OCI-LY7 (cell line): ENCODE results near the gene DLGAP4. TPM values are rescaled to one million over a fixed set of nuclear protein-coding genes. Genes with fewer than 3 reads are reported as not detected.
A peak's percentile ranks its signal among the peaks of the same experiment; 100 is the strongest.

Experiments
- BruUV-seq: library from RNA; stranded (reverse); fragments of 400-500 nt; replicated peaks from 2 replicates; lab custom pipeline; 2021; lab: Mats Ljungman, UMichigan
- CTCF ChIA-PET: fragments of 300-600 bp; sonication (Branson Sonifier 250); formaldehyde crosslinking; loops from one replicate; lab custom pipeline; 2022; ENCODE audit warnings: antibody characterized with exemption; ENCODE audit not compliant: unreplicated experiment; lab: Charles Lee
- POLR2A ChIA-PET: fragments of 300-600 bp; sonication (Branson Sonifier 250); formaldehyde crosslinking; loops from one replicate; lab custom pipeline; 2022; ENCODE audit warnings: antibody characterized with exemption; lab: Charles Lee
- DNase-seq: peaks from one replicate; pipeline ENCODE4 v3.0.0-alpha.2; 2015; ENCODE audit warnings: low spot score
- H2AFZ ChIP-seq: fragments of 200-600 bp; sonication (generic), shearing (Covaris generic); 2 replicates; pipeline ENCODE4 v1.6.1; 2014; ENCODE audit warnings: mild to moderate bottlenecking, antibody characterized with exemption, low read length, moderate library complexity
- H3K27ac ChIP-seq: fragments of 200-600 bp; sonication (generic); 2 replicates; pipeline ENCODE4 v1.5.1; 2014; ENCODE audit warnings: mixed run types, low read depth, mild to moderate bottlenecking, moderate library complexity, low read length, inconsistent platforms; ENCODE audit not compliant: poor library complexity, severe bottlenecking
- H3K36me3 ChIP-seq: fragments of 200-600 bp; sonication (generic); 2 replicates; pipeline ENCODE4 v1.6.1; 2014; ENCODE audit warnings: mild to moderate bottlenecking, antibody characterized with exemption, low read length, moderate library complexity, mixed read lengths; ENCODE audit not compliant: insufficient read depth
- H3K4me1 ChIP-seq: fragments of 200-600 bp; sonication (generic); 2 replicates; pipeline ENCODE4 v1.5.1; 2014; ENCODE audit warnings: mild to moderate bottlenecking, low read length; ENCODE audit not compliant: insufficient read depth, poor library complexity, severe bottlenecking
- H3K4me2 ChIP-seq: fragments of 200-600 bp; sonication (generic); 2 replicates; pipeline ENCODE4 v1.6.1; 2014; ENCODE audit warnings: mild to moderate bottlenecking, low read length
- H3K4me3 ChIP-seq: fragments of 200-600 bp; sonication (generic); 2 replicates; pipeline ENCODE4 v1.5.1; 2014; ENCODE audit warnings: mild to moderate bottlenecking, low read depth, low read length; ENCODE audit not compliant: poor library complexity, severe bottlenecking
- H3K79me2 ChIP-seq: fragments of 200-600 bp; sonication (generic); 2 replicates; pipeline ENCODE4 v1.6.1; 2016; ENCODE audit warnings: low read depth, mild to moderate bottlenecking, low read length, moderate library complexity, mixed read lengths; ENCODE audit not compliant: insufficient read depth
- H3K9me2 ChIP-seq: fragments of 200-600 bp; sonication (generic); 2 replicates; pipeline ENCODE4 v1.6.1; 2016; ENCODE audit warnings: mild to moderate bottlenecking, low read length, mixed read lengths; ENCODE audit not compliant: insufficient read depth
- H3K9me3 ChIP-seq: fragments of 200-600 bp; sonication (generic); 2 replicates; pipeline ENCODE4 v1.6.1; 2014; ENCODE audit warnings: mild to moderate bottlenecking, mixed run types, low read length, mixed read lengths
- H4K20me1 ChIP-seq: fragments of 200-600 bp; sonication (generic); 2 replicates; pipeline ENCODE4 v1.6.1; 2014; ENCODE audit warnings: mild to moderate bottlenecking, antibody characterized with exemption, low read length, moderate library complexity, mixed read lengths; ENCODE audit not compliant: insufficient read depth
- EZH2phosphoT487 ChIP-seq: fragments of 200-600 bp; sonication (generic); IDR thresholded peaks from 2 replicates; pipeline ENCODE4 v1.6.1; 2018; ENCODE audit warnings: low read depth, borderline replicate concordance, mild to moderate bottlenecking, mixed run types, antibody characterized with exemption, low read length, moderate library complexity, mixed read lengths
- intact Hi-C: fragments of 100-400 bp; cut with micrococcal nuclease; formaldehyde crosslinking; loops from one replicate; pipeline ENCODE4 v1.10.0; 2022; ENCODE audit not compliant: unreplicated experiment
- total RNA-seq, 2 experiments: library from RNA; depleted of rRNA in 1 of 2; stranded (reverse); fragments of >200 nt in 1 of 2; shearing (Covaris generic) in 1 of 2; gene quantifications; 2 replicates each; pipeline ENCODE4 v1.2.3, GENCODE V29; 2014 to 2022
- TF ChIP-seq, protein P1 (sequence below): fragments of 200-600 bp; sonication (generic); conservative IDR thresholded peaks from 2 replicates; pipeline ENCODE4 v1.5.1; 2014; ENCODE audit warnings: mild to moderate bottlenecking, antibody characterized with exemption, low read length, moderate library complexity, mixed read lengths

Gene DLGAP4
- total RNA-seq, 2 experiments from 2014 or later, result 7.7 to 41.6 TPM

DNA sequence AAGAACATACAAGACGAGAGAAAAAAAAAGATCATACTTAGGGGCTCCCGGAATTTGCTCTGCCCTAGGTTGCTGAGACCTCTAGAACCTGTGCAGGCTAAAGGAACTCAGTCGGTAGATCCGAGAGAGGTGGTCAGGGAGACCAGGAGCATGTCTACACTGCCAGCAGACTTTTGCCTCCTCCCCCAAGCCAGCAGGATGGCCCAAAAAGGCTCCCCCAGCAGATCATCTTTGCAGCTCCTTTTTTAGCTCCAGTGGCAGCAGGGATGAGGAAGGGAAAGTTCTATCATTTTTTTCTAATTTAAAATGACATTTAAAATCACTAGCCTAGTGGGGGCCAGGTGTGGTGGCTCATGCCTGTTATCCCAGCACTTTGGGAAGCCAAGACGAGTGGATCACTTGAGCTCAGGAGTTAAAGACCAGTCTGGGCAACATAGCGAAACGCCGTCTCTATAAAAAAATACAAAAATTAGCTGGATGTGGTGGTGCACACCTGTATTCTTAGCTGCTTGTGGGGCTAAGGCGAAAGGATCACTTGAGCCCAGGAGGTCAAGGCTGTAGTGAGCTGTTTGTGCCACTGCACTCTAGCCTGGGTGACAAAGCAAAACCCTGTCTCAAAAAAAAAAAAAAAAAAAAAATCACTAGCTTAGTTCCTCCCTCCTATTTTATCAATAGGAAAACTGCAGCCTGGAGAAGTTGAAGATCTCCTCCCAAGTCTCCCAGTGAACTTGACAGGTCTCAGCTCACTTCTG lies 165.9 kb downstream of the DLGAP4 start:
- no peak overlapping the region for H2AFZ ChIP-seq
- no peaks in the 10 kb centered on the region for H3K9me2 ChIP-seq
- TF ChIP-seq EZH2phosphoT487, result no peak
- TF ChIP-seq, protein P1, sequence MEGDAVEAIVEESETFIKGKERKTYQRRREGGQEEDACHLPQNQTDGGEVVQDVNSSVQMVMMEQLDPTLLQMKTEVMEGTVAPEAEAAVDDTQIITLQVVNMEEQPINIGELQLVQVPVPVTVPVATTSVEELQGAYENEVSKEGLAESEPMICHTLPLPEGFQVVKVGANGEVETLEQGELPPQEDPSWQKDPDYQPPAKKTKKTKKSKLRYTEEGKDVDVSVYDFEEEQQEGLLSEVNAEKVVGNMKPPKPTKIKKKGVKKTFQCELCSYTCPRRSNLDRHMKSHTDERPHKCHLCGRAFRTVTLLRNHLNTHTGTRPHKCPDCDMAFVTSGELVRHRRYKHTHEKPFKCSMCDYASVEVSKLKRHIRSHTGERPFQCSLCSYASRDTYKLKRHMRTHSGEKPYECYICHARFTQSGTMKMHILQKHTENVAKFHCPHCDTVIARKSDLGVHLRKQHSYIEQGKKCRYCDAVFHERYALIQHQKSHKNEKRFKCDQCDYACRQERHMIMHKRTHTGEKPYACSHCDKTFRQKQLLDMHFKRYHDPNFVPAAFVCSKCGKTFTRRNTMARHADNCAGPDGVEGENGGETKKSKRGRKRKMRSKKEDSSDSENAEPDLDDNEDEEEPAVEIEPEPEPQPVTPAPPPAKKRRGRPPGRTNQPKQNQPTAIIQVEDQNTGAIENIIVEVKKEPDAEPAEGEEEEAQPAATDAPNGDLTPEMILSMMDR, result no peak
- POLR2A ChIA-PET, result interaction anchor here (0.6 to 2.4 kb wide), 7 partner anchors 9 to 285 kb away, joined by 4 to 8 read pairs (median 6); no protein-coding TSS in a partner anchor
- peak overlapping the region; percentile 65 for H3K4me2 ChIP-seq
- DNase-seq, result no peak
- no peaks in the 10 kb centered on the region for H3K9me3 ChIP-seq
- CTCF ChIA-PET, result interaction anchor here (0.5 to 1.2 kb wide), 3 partner anchors 10 to 391 kb away, joined by 3 to 4 read pairs (median 4); a partner anchor contains a TSS
- peaks cover 70% of the 10 kb centered on the region for H3K4me1 ChIP-seq
- H3K27ac ChIP-seq, result peak overlapping the region; percentile 63
- intact Hi-C loops, result loop anchor here (5.0 kb wide), 1 partner anchor 370 kb away; no protein-coding TSS in a partner anchor
- no peaks in the 10 kb centered on the region for H3K36me3 ChIP-seq
- H4K20me1 ChIP-seq, result no peaks in the 10 kb centered on the region
- peak overlapping the region; percentile 35 for H3K4me3 ChIP-seq
- H3K79me2 ChIP-seq, result peaks cover 44% of the 10 kb centered on the region
- BruUV-seq, result no TSS peak

DNA sequence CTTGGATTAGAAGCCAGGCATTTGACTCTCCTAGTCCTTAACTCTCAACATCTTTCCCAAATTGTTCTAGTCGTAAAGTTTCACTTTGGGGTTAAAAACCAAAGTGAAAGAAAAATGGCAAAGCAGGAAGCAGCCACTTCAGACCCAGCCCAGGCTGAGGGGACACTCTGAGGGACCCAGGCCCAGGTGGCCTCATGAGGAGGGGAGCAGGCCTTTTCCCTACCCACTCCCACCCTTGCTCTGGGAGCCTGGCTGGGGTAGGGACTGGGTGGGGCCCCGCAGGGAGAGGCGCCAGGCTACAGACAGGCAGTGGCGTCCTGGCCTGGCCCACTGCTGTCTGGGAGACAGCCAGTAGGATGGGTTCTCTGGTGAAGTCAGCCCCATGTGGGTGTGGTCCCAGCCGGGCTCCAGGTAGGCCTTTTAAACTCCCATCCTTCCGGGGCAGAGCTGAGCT lies 166.5 kb downstream of the DLGAP4 start:
- BruUV-seq, result no TSS peak
- no peaks in the 10 kb centered on the region for H3K9me2 ChIP-seq
- peak overlapping the region; percentile 65 for H3K4me2 ChIP-seq
- CTCF ChIA-PET, result interaction anchor here (0.5 to 1.2 kb wide), 3 partner anchors 10 to 391 kb away, joined by 3 to 4 read pairs (median 4); a partner anchor contains a TSS
- intact Hi-C loops, result loop anchor here (5.0 kb wide), 1 partner anchor 370 kb away; no protein-coding TSS in a partner anchor
- H3K4me1 ChIP-seq, result peaks cover 64% of the 10 kb centered on the region
- no peak overlapping the region for H2AFZ ChIP-seq
- no peak for DNase-seq
- H3K4me3 ChIP-seq, result peak overlapping the region; percentile 35
- H3K79me2 ChIP-seq, result peaks cover 39% of the 10 kb centered on the region
- no peaks in the 10 kb centered on the region for H3K36me3 ChIP-seq
- POLR2A ChIA-PET, result interaction anchor here (0.6 to 2.2 kb wide), 4 partner anchors 10 to 169 kb away, joined by 3 to 7 read pairs (median 5); no protein-coding TSS in a partner anchor
- no peaks in the 10 kb centered on the region for H3K9me3 ChIP-seq
- peak overlapping the region; percentile 63 for H3K27ac ChIP-seq
- TF ChIP-seq, protein P1, result no peak
- no peak for TF ChIP-seq EZH2phosphoT487
- no peaks in the 10 kb centered on the region for H4K20me1 ChIP-seq
